Measurements from ENCODE around the gene MYL4.
"Not testable (repeated sequence)": the region's sequence is repeated elsewhere in the genome, so short reads cannot be mapped to it uniquely, and the experiment has no call there.

The MYL4 gene

DNA sequence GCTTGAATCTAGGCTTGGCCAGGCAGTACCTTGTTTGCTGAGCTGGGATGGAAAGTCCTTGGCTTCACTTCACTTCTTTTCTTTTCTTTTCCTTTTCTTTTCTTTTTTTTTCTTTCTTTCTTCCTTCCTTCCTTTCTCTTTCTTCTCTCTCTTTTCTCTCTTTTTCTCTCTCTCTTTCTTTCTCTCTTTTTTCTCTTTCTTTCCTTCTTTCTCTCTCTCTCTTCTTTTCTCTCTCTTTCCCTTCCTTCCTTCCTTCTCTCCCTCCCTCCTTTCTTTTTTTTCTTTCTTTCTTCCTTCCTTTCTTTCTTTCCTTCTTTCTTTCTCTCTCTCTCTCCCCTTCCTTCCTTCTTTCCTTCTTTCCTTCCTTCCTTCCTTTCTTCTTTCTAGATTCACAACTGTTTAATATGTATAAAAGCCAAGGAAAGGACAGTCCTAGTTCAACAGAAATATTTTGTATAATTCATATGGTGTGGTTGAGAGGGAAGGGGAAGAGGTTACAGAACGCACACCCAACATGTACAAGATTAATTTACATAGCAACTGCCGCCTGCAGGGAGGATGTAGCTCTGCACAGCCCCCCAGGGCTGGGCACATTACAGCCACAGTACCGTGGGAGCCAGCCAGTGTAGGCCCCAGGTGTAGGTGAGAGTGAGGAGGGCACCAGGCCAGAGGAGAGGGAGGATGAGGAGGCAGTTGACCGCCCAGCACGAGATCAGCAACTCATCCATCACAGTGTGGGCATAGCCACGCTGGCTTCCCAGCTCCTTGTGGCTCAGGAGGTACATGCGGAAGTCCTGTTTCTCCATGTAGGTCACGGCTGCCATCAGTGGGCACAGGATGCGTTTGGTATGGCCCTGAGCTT lies 34.8 kb downstream of the MYL4 start:
- no peak for DNase-seq (ENCODE audit: low read depth)

DNA sequence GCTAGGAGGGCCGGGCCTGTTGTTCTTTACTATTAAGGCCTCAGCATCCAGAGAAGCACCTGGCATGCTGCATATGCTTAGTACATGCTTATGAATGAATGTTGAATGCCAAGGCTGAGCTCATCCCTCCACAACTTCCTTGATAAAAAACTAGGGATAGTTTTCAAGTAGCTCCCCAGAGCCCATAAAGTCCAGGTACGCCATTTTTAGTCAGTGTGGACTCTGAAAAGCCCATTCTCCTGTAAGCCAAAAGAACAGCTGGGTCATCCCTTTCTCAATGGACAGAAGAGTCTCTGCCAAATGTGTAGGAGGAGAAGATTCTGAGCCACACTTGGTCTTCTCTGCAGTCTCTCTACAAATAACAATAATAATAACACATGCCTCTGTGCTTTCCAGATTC lies 35.5 kb downstream of the MYL4 start:
- DNase-seq (ENCODE audit: low read depth): no peak

DNA sequence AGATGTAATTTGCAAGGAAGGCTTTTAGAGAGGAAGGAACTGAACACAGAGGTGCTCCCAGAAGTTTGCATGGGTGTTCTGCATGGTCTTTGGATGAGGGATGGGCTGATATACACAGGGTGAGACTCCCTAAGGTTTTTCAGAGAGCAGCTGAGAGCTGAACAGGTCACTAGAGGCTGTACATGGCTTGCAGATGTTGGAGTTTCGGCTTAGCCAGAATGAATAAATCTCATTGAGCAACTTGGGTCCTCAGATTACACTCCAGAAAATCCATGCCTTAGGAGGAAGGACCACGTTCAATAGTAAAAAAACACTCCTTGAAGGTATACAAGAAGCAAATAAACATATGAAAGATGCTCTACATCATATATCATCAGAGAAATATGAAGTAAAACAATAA lies 37.0 kb downstream of the MYL4 start:
- DNase-seq (ENCODE audit: low read depth): no peak

DNA sequence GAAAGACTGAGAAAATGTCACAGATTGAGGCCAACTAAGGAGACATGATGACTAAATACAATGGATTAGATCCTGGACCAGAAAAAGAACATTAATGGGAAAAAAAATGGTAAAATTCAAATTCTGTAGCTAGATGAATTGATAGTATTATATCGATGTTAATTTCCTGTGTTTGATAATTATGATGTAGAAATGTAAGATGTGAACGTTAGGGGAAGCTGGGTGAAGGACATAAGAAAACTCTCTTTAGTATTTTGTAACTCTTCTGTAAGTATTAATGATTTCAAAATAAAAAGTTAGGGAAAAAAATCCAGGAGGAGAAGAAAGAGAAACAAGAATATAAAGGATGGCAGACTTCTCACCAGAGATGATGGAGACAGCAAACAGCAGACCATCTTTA lies 41.7 kb downstream of the MYL4 start:
- no peak for DNase-seq (ENCODE audit: low read depth)

DNA sequence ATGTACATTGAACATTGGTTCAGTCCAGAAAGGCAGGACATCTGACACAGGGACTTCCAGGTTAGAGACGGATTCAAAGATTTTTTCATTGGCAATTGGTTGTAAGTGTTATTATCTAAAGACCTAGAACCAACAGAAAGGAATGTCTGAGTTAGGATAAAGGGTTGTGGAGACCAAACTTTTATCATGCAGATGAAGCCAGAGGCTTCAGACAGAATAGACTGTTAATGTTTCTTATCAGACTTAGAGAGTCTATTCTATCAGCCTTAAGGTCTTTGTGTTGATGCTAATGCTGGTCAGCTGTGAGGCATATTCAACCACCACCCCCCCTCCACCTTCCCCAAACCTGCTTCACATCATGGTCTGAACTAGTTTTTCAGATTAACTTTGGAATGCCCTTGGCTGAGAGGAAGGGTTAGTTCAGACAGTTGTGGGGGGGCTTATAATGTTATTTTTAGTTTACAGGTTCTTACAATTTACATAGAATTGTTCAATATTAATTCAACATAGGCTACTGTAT lies 42.3 kb downstream of the MYL4 start:
- DNase-seq (ENCODE audit: low read depth): no peak

DNA sequence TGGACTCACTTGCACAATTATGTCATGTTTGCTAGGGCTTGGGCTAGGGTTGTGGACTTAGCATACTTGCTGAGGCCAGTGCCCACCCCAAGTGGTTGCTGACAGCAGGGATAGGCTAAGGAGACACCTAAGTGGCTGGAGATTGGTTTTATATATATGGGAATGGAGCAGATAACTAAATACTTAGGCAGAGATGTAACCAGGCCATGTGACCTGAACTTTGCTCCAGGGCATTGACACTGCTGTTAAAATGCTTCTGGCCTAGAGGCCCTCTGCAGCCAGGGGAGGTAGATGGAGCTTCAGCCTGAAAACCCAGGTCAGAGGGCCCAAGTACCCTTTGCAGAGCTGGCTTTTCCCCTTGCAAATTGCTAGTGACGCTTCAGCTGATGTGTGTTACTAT lies 43.1 kb downstream of the MYL4 start:
- no peak for DNase-seq (ENCODE audit: low read depth)

DNA sequence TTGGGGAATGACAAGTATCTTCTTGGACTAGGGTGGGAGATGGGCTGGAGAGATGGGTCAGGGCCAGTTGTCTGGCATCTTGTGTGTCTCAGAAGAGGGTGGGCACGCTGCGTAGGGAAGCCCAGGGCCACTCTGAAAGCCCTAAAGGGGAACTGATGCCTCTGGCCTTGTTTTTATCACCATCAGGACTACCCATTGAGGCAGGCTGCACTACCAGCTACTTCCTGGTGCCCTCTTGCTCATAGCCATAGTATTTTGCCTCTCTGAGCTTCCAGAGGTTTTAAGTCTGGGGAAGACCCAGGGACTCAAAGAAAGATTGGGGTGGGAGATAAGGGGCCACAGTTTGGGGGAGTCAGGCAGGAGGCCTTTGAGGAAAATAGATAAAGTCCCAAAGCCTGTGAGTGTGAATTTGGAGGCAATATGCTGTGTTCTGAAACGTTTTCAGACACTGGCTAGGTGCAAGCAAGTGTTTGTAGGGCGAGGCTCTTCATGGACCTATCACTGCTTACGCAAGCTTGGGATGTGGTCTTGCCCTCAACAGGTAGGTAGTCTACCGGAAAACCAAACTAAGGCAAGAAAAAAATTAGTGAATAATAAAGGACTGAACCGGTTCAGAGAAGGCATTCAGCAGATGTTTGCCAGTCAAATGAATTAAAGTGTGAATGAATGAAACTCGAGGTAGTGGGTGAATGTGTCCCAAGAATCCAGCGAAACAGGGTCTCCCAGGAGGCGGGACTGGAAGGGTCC lies 43.8 kb downstream of the MYL4 start:
- no peak for DNase-seq (ENCODE audit: low read depth)

DNA sequence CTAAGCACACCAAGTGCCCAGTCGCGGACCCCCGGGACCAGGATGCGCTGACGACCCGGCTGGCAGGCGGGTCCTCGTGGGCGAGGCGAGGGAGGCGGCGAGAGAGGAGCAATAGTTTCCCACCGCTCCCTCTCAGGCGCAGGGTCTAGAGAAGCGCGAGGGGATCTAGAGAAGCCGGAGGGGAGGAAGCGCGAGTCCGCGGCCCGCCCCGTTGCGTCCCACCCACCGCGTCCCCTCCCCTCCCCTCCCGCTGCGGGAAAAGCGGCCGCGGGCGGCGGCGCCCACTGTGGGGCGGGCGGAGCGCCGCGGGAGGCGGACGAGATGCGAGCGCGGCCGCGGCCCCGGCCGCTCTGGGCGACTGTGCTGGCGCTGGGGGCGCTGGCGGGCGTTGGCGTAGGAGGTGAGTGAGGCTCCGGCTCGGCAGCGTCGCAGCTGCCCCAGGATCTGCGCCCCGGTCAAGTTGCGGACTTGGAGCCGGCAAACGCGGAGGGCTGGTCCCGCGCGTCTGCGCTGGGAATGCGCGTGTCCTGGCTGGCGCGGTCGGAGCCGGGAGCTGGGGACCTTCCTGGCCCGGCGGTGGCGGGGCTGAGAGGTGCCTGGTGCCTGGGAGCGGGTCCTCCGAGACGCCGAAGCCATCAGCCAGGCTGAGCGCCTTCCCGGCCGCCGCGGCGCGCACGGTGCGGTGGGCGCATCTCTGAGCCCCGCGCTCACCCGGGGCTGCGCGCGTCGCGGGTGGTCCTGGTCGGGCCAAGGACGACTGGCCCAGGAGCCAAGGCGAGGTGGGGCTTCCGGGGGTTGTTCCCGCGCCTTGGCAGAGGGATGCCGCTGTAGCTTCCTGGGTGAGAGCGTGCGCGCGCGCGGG lies 44.6 kb downstream of the MYL4 start, which contains the start of gene ITGB3:
ITGB3 (plus strand) TSS at position 287 of the 862 bp plus-strand sequence; CDS start at position 322, 35 bp downstream.
- no peak for DNase-seq (ENCODE audit: low read depth)

DNA sequence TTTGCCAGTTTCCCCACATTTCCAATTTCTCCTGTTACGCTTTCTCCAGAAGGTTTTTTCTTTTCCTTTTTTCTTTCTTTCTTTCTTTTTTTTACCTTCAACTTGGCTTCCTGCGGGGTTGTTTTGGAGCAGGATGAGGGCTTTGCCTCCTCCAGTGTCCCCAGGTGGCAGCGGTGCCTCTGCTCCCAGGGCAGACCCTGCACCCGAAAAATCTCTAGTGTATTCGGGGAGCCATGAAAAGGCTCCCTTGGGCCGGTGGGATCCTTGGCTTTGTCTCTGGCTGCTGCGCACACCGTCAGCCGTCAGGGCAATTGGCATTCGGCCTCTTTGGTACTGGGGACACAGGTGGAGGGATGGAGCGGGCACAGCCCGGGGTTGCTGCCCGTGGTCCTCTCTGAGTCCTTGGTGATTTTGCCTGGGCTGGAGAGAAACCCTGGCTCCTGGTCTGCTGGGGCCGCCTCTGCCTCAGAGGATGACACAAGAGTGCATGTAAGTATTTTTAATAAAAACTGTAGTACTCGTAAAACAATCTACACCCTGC lies 45.3 kb downstream of the MYL4 start:
- DNase-seq (ENCODE audit: low read depth): no peak

DNA sequence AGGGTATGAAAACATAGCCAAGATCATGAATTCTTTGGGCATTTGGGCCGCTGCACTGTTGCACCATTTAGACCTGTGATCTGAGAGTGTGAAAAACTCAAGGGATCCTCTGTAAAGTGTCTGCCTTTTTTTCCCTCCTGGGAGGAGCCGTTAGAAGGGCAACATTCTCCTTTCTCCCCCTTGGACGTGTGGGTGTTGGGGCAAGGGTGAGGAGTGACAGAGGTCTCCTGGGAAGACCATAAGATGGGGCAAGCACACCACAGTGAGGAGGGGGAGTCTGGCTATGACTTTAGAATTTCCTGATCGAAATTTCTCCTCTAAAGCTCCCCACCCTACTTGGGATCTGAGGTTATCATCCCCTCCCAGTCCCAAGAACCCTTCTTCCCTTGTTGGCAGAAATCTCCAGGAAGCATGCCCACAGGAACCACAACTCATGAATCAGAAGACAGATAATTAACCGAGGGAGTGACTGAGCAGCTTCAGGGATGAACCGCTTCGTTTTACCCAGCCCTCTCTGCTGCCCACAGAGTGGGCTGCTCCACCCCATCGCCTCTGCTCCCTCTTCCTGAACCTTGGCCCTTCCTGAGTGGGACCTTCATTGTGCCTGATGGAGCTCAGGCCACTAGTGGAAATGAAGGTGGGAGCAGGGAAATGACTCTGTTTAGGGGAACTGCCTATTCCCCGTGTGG lies 48.6 kb downstream of the MYL4 start:
- DNase-seq (ENCODE audit: low read depth): no peak

DNA sequence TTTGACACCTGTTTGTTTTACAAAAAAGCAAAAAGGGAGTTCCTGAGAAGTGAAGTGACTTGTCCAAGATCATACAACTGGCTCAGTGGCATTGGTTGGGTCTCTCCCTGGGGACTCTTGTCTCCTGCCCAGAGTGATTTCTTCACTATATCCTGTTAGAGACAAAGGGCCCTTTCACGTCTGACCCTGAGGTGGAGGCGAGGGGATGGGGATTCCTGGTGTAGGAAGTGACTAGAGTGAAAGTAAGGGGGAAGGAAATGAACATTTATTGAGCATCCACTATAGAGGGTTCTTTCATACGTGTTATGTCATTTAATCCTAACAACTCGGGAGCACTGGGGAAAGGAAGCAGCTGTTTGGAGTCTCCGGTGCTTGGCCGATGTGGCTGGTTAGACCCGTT lies 53.4 kb downstream of the MYL4 start:
- no peak for DNase-seq (ENCODE audit: low read depth)

DNA sequence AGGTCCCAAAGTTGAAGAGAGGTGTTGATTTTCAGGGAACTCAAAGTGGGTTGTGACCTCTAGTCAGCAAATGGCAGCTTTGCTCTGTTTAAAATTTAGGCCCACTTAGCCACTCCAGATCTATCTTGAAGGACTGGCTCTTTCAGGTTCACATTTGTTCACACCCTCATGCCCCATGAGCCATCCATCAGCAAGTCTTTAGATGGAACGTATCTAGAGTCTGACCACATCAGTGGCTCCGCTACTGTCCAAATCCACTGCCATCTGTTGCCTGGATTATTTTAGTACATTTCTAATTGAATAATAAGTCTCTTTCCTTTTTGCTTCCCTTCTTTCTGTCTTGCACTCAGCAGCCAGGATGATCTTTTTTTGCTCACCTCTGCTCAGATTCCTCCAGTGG lies 55.0 kb downstream of the MYL4 start:
- no peak for DNase-seq (ENCODE audit: low read depth)

DNA sequence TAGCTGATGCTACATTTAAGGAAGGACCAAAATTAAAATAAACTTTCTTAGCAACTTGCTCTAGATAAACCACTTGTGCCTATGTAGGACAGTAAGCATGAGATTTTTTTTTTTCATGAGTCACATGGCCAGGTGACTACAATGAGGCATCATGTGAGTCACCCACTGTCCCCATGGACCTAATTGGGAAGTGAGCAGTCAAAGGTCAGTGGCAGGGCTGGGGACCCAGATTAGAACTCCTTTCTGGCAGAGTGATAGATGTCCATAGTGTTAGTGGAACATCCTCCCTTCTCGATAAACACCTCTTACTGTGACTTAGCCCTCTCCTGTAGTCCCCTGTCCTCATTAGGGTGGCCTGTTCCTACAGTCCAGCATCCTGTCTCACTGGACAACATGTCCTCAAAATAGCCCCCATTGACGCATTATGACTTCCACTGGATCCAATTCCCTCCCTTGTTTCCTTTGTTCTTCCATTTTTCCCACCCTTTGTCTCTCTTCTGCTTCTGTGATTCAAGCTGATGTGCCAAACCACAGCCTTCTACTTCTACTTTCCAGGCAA lies 56.9 kb downstream of the MYL4 start:
- DNase-seq (ENCODE audit: low read depth): no peak

DNA sequence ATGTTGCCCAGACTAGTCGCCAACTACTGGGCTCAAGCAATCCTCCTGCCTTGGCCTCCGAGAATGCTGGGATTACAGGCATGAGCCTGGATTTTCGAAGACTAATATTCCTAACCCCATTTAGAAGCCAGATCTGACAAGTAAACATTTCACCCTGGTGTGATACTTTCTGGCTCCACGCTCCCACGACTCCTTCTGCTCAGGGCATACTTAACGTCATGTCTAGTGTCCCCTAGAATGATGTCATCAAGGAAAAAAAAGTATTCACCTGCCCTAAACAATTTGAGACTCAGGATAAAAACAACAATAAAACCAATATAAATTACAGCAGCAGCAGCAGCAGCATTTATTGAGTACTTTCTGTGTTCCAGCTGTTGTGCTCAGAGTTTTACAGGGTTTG lies 57.6 kb downstream of the MYL4 start:
- DNase-seq (ENCODE audit: low read depth): no peak

DNA sequence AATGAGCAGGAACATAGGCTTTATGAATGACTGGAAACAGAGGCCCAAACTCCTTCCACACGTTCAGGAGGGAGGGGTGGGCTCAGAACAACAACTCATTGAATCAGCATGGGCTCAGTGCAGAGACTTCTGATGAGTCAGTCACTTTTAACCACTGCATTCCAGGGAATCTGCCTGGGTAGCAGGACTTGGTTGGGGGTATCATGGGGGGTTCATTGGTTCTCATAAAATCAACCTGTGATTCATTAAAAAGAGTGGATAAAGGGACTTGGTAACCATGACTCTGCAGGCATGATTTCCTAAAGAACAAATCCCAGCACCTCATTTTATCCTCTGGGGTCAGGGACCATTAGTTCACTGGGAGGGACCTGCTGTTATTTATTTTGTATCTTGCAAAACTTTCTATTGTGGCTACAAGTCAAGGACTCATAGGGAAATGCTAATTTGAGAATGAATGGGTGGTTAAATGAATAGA lies 58.2 kb downstream of the MYL4 start:
- peak; percentile 45 for DNase-seq (ENCODE audit: low read depth)

DNA sequence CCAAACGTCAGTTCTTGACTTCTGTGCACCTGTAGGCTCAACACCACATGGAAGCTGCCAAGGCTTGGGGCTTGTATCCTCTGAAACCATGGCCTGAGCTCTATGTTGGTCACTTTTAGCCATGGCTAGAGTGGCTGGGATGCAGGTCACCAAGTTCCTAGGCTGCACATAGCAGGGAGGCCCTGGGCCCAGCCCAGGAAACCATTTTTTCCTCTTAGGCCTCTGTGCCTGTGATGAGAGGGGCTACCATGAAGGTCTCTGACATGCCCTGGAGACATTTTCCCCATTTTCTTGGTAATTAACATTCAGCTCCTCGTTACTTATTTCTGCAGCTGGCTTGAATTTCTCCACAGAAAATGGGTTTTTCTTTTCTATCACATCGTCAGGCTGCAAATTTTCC lies 59.8 kb downstream of the MYL4 start:
- DNase-seq (ENCODE audit: low read depth): not testable (repeated sequence)

DNA sequence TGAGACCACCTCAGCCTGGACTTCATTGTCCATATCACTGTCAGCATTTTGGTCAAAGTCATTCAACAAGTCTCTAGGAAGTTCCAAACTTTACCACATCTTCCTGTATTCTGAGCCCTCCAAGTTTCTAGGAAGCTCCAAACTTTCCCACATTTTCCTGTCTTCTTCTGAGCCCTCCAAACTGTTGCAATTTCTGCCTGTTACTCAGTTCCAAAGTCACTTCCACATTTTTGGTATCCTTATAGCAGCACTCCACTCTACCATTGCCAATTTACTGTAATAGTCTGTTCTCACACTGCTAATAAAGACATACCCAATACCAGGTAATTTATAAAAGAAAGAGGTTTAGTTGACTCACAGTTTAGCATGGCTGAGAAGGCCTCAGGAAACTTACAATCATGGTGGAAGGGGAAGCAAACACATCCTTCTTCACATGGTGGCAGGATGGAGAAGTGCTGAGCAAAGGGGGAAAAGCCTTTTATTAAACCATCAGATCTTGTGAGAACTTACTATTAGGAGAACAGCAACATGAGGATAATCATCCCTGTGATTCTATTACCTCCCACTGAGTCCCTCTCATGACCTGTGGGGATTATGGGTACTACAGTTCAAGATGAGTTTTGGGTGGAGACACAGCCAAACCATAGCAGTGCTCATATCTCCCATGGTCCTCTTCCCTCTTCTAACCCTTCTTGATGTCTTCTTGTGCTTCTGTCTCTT lies 60.6 kb downstream of the MYL4 start:
- not testable (repeated sequence) for DNase-seq (ENCODE audit: low read depth)

DNA sequence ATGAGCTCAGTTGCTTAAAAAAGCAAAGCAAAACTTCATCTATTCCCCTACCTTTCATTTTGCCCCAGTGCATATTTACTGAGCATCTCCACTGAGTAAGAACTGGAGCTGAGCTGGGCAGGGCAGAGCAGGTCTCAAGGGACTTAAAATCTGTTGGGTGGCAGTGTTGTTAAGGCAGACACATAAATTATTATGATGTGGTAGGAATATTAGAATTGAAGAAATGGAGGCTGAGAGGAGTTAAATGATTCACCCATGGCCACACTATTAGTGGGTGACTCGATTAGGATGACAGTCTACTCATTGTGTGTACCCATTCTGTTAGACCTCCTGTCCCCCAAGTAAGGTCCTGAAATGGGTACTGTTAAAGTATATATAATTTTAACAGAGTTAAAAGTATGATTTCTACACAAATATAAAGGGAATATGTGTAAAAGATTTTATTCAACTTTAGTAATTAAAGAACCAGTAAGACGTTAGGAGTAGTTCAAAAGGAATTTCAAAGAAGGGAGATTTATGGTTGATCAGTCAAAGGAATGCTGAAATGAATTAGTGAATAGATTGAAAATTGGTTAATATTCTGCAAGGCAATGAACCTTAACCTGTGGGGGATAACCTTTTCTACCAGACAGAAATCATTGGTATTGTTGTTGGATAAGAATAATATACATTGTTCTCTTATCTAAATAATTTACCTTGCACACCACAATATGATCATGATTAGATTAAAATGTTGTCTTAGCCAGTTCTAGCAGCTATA lies 62.0 kb downstream of the MYL4 start:
- DNase-seq (ENCODE audit: low read depth): no peak

DNA sequence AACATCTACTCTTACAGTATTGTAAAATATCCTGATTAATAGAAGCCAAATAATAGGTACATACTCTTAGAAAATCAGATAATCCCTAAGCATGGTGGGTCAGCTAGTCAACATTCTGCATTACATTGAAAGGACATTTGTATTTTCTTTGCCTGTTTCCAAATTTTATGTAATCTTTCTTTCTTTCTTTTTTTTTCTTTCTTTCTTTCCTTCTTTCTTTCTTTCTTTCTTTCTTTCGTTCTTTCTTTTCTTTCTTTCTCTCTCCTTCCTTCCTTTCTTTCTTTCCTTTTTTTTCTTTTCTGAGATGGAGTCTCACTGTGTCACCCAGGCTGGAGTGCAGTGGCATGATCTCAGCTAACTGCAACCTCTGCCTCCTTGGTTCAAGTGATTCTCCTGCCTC lies 63.3 kb downstream of the MYL4 start:
- no peak for DNase-seq (ENCODE audit: low read depth)
